Superior temporal gyrus (tissue), 1 donor: ENCODE data around the gene ZNF320.
A peak's percentile ranks its signal among the peaks of the same experiment; 100 is the strongest.
"Not testable (repeated sequence)": the region's sequence is repeated elsewhere in the genome, so short reads cannot be mapped to it uniquely, and the experiment has no call there.

Source experiments
- DNase-seq: peaks from one replicate; pipeline ENCODE4 v3.0.0-alpha.2; 2016; ENCODE audit errors: extremely low spot score

ZNF320 gene

GRCh38 chr19:52897138-52897935 lies at the start of gene ZNF320:
ZNF320 (minus strand) TSS chr19:52897635; CDS start chr19:52890255, 7,380 bp downstream.
- DNase-seq, result peak; percentile 94

- DNase-seq, result no peak
Measured at GRCh38 chr19:52946322-52947310, 49.2 kb upstream of the ZNF320 start.

GRCh38 chr19:52945652-52946321 lies 48.4 kb upstream of the ZNF320 start:
- no peak for DNase-seq

GRCh38 chr19:52944703-52945493 lies 47.5 kb upstream of the ZNF320 start:
- not testable (repeated sequence) for DNase-seq

- no peak for DNase-seq
Measured at GRCh38 chr19:52943884-52944643, 46.6 kb upstream of the ZNF320 start.

GRCh38 chr19:52943134-52943883 lies 45.9 kb upstream of the ZNF320 start:
- DNase-seq, result no peak

- DNase-seq, result peak; percentile 52
Measured at GRCh38 chr19:52942386-52943133, 45.1 kb upstream of the ZNF320 start.

GRCh38 chr19:52941941-52942385 lies 44.5 kb upstream of the ZNF320 start:
- no peak for DNase-seq

GRCh38 chr19:52941523-52941922 lies 44.1 kb upstream of the ZNF320 start:
- not testable (repeated sequence) for DNase-seq

- not testable (repeated sequence) for DNase-seq
Measured at GRCh38 chr19:52940905-52941304, 43.5 kb upstream of the ZNF320 start.

GRCh38 chr19:52938761-52939160 lies 41.3 kb upstream of the ZNF320 start:
- no peak for DNase-seq

GRCh38 chr19:52936954-52937325 lies 39.5 kb upstream of the ZNF320 start:
- no peak for DNase-seq

GRCh38 chr19:52936151-52936953 lies 38.9 kb upstream of the ZNF320 start:
- DNase-seq, result no peak

- no peak for DNase-seq
Measured at GRCh38 chr19:52935434-52935833, 38.0 kb upstream of the ZNF320 start.

GRCh38 chr19:52924641-52925040 lies 27.2 kb upstream of the ZNF320 start:
- DNase-seq, result not testable (repeated sequence)

- peak; percentile 17 for DNase-seq
Measured at GRCh38 chr19:52923778-52924593, 26.6 kb upstream of the ZNF320 start.
